Measurements from ENCODE around the gene ESRRG. TPM values are rescaled to one million over a fixed set of nuclear protein-coding genes. Genes with fewer than 3 reads are reported as not detected.
"Not testable (repeated sequence)": the region's sequence is repeated elsewhere in the genome, so short reads cannot be mapped to it uniquely, and the experiment has no call there.

Gene ESRRG
- total RNA-seq, 1 experiment from 2014 or later: not detected

GRCh38 chr1:216704065-216704464, 19.2 kb downstream of the ESRRG start:
- not testable (repeated sequence) for DNase-seq (ENCODE audit: low read depth)

- DNase-seq (ENCODE audit: low read depth): no peak
These were observed 21.1 kb downstream of the ESRRG start for GRCh38 chr1:216702170-216702569.

- peak; percentile 15 for DNase-seq (ENCODE audit: low read depth)
These were observed 22.4 kb downstream of the ESRRG start for GRCh38 chr1:216700779-216701178.

GRCh38 chr1:216691710-216692109, 31.5 kb downstream of the ESRRG start:
- no peak for DNase-seq (ENCODE audit: low read depth)

- DNase-seq (ENCODE audit: low read depth): no peak
These were observed 32.6 kb downstream of the ESRRG start for GRCh38 chr1:216690603-216691002.

GRCh38 chr1:216688127-216688657, 35.0 kb downstream of the ESRRG start:
- no peak for DNase-seq (ENCODE audit: low read depth)

- peak; percentile 8 for DNase-seq (ENCODE audit: low read depth)
These were observed 36.1 kb downstream of the ESRRG start for GRCh38 chr1:216686860-216687766.

- DNase-seq (ENCODE audit: low read depth): no peak
These were observed 40.5 kb downstream of the ESRRG start for GRCh38 chr1:216682752-216683151.

GRCh38 chr1:216679108-216679507, 44.1 kb downstream of the ESRRG start:
- DNase-seq (ENCODE audit: low read depth): no peak

GRCh38 chr1:216670118-216670883, 52.9 kb downstream of the ESRRG start:
- DNase-seq (ENCODE audit: low read depth): peak; percentile 1

GRCh38 chr1:216666441-216666840, 56.8 kb downstream of the ESRRG start:
- no peak for DNase-seq (ENCODE audit: low read depth)

GRCh38 chr1:216665856-216666255, 57.4 kb downstream of the ESRRG start:
- DNase-seq (ENCODE audit: low read depth): no peak

- DNase-seq (ENCODE audit: low read depth): no peak
These were observed 57.8 kb downstream of the ESRRG start for GRCh38 chr1:216665406-216665805.

- no peak for DNase-seq (ENCODE audit: low read depth)
These were observed 60.5 kb downstream of the ESRRG start for GRCh38 chr1:216662681-216663080.

- DNase-seq (ENCODE audit: low read depth): no peak
These were observed 62.7 kb downstream of the ESRRG start for GRCh38 chr1:216660561-216660960.

GRCh38 chr1:216653001-216653400, 70.2 kb downstream of the ESRRG start:
- DNase-seq (ENCODE audit: low read depth): no peak

- no peak for DNase-seq (ENCODE audit: low read depth)
These were observed 71.3 kb downstream of the ESRRG start for GRCh38 chr1:216651826-216652418.

- DNase-seq (ENCODE audit: low read depth): no peak
These were observed 80.1 kb downstream of the ESRRG start for GRCh38 chr1:216643176-216643575.

GRCh38 chr1:216641669-216642460, 81.4 kb downstream of the ESRRG start:
- DNase-seq (ENCODE audit: low read depth): no peak

GRCh38 chr1:216640100-216640499, 83.1 kb downstream of the ESRRG start:
- no peak for DNase-seq (ENCODE audit: low read depth)

- DNase-seq (ENCODE audit: low read depth): no peak
These were observed 90.2 kb downstream of the ESRRG start for GRCh38 chr1:216632980-216633379.
